NAMALWA (cell line): Measurements from ENCODE around the gene GCSAM.
A peak's percentile ranks its signal among the peaks of the same experiment; 100 is the strongest.

ENCODE experiments used
- DNase-seq: peaks from one replicate; pipeline ENCODE4 v3.0.0-alpha.2; 2015; ENCODE audit warnings: low spot score

GCSAM gene

DNA sequence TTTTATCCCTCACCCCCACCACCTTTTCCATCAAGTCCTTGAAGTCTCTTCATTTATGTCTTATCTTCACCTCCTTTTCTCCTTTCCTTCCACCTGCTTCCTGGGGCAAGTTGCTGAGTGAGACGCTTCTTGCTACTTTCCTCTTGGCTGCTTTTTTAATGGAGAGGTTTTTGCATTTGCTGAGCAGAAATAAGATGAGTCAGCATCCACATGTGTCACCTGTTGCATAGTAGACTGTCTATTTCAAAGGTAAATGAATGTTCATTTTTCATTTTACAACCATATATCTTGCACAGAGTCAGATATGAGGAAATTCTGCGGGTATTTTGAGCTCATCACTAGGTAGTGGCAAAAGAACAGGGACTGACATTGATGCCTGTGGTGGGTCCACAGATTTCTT lies 28.3 kb downstream of the GCSAM start:
- no peak for DNase-seq

- no peak for DNase-seq
Measured at GRCh38 chr3:112101916-112102315, 31.1 kb downstream of the GCSAM start.

GRCh38 chr3:112097378-112097777 lies 35.7 kb downstream of the GCSAM start:
- DNase-seq, result no peak

DNA sequence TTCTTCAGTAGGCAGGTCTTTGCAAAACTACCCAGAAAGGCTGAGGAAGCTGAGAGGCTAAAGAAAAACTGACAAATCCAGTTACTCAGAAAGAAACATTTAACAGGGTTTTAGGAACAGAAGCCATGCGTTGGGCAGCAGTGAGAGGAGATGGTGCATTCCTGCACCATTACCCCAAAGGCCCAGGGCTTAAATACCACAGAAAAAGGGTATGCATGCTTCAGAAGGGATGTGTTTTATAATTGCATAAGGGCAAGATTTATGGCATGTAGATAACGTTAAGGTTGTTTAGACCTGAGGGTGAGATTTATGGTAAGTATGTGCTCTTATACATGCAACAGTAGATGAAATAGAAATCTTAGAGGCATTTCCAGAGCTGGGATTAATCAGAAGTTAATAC lies 36.9 kb downstream of the GCSAM start:
- no peak for DNase-seq

DNA sequence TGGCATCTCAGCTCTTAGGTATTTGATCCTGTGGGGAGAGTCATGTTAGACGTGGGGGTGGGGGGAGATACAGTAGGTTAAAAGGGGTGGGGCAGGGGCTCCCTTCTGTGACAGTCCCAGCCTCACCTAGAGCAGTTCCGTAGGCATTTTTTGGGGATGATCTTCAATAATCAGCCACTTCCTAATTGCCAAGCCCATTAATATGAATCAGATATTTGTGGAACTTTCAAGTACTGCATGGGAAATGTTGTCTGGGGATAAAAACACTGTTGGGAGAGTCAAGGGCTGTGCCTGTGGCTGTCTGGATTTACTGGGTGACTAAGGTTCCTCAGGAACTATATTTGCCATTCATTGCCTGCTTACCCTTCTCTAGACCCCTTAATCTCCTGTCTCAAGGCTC lies 37.3 kb downstream of the GCSAM start:
- DNase-seq, result no peak

- no peak for DNase-seq
Measured at GRCh38 chr3:112093180-112093522, 39.9 kb downstream of the GCSAM start.

DNA sequence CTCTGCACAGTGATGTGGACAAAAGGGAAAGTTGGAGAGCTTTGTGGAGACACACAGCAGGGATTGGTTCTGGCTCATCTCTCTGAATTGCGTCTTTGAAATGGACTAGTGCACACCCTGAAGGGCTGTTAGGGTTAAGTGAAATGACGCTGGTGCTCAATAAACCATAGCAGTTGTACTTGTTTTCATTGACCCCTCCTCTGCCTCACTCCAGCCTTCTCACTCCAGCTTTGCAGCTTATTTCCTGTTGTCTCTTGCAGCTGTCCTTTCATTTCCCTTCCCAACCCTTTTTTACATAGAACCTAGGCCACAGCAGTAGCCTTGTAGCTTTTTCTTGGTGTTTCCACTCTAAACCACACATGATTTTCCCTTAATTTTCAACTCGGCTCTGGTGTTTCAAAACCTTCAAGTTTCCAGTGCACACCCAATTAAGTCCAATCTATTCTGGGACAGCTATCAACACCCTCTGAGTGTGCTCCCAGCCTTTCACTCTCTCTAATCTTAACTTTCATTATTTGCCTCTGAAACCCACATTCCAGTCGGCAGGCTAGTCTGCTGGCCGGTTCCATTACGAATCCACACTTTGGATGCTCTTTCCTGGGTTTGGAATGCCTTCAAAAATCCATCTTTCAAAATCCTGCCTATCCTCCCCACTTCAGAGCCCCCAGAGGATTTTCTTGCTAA lies 40.4 kb downstream of the GCSAM start:
- peak; percentile 38 for DNase-seq

DNA sequence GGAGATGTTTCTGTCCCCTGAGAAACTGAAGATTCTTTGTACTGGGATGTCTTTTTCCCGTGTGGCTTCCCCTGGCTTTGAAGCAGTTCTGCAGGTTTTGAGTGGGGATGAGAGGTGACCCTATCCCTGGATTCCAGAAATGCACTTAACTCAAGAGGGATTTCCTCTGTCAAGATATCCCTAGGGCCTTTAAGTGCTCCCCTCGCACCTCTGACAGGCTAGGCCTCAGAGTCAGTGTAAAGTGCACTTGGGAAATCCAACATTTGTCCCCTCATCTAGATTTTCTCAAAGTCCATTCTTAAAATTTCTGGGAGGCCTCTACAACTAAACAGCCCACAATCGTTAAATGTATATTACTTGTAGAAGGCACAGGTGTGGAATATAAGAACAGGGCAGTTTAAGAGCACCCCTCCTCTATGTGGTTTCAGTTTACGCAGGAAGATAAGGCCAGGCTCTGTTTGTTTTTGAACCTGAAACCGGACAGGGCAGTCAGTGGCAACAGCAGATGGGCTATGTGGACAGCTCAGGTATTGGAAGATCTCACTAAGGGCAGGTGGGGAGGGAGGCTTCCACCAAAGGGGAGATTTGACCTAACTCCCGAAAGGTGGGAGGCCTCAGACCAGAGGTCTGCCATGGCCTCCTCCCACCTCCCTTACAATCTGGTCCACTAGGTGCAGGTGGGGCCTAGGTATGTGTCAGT lies 42.0 kb downstream of the GCSAM start:
- DNase-seq, result no peak

DNA sequence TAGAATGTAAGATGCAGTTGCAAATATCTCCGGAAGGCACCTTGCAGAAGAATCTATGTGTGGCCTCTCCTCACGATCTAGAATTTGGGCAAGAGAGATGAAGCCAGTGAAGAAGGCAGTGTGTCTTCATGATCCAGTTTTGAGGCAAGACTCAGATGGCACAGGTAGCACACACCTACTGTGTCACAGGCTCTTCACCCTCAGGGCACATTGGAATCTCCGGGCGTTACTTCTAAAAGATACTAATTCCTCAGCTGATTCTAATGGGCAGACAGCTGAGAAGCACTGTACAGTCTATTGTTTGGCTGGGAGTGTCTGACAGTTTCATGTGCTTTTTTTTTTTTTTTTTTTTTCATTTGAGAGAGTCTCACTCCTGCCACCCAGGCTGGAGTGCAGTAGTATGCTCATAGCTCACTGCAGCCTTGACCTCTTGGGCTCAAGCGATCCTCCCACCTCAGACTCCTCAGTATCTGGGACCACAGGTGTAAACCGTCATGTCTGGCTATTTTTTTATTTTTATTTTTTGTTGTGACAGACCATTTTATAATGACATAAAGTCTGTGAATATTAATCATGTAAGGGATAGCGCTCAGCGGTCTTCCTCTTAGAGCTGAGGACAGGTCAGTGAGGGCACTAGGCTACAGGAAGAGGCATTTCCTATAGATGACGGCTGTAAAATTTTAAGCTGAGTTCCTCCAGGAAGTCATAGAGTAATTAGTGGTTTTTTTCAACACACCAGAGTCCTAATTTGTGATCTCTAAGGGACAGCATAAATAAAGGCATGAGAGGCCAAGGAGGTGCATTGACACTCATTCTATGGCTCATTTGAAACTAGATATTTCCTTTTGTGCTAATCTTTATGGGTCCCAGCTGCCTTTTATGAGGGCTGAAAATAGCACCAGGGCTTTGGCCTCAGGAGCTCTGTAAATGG lies 42.8 kb downstream of the GCSAM start:
- no peak for DNase-seq

GRCh38 chr3:112088944-112089343 lies 44.1 kb downstream of the GCSAM start:
- DNase-seq, result no peak

DNA sequence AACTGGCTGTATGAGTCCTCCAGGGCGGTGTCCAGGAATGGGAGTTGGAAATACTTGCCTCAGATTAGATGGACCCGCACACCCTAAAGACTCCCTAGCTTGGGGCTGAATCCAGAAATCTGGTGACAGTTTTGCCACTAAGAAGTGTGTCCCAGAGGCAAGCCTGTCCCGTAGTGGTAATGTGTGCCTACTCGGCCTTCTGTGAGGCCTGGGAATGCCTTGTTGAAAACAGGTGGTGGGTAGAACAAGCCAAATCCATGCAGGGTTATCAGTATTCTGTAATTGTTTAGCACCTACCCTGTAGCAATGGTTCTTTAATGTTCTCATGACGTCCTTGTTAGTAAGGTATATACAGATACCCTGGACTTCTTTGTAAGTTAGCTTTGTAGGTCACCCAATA lies 45.3 kb downstream of the GCSAM start:
- DNase-seq, result no peak

- no peak for DNase-seq
Measured at GRCh38 chr3:112086875-112087524, 46.0 kb downstream of the GCSAM start.

GRCh38 chr3:112086076-112086854 lies 46.8 kb downstream of the GCSAM start, which contains the start of gene C3orf52:
TSS of gene C3orf52 (plus strand) at chr3:112086389. CDS start at chr3:112086408, 19 bp downstream.
- peak; percentile 16 for DNase-seq

- DNase-seq, result no peak
Measured at GRCh38 chr3:112085735-112086075, 47.3 kb downstream of the GCSAM start.

DNA sequence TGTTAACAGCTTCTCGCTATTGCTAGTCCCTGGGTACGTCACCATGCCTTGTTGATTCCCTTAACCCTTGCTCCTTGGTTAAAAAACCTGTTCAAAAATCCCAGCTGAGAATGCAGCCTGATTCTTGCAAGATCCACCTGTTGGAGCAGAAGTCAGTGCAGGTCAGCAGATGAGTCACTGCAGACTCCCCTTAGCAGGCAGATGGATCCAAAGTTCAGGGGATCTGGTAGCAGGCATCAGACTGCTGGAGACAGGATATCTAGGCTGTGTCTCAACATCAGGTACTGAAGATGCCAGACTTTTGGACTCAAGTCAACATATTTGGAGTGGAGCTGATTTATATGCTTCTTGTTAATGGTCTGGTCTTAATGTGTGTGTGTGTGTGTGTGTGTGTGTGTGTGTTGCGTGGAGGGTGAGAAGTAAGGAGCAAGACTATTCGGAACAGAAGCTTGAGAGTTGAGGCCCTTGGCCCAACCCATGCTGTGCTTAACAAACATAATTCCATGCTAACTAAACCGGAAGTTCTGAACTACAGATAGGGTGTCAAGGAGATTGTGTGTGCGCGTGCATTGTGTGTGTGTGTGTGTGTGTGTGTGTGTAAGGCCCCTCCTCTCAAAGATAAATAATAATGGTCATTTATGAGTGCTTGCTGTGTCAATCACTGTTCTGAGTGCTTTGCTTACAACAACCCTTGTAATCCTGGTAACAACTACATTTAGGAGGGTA lies 47.9 kb downstream of the GCSAM start:
- no peak for DNase-seq

DNA sequence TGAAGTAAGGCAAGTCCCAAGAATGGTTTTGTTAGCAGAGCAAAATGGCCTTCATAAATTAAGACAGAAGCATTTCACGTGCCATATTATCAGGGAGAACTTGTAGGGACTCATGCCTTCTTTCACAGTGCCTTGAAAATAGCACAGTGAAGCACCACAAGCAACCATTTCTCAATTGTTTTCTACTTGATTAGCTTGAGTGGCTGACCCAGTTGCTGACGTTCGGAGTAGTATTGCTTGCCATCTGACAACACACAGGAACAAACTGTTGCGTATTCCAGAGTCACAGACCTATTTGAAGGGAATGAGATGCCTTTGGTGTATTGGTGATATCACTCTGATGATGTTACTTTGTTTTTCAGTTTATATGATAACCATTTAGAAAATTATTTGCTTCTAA lies 49.8 kb downstream of the GCSAM start:
- no peak for DNase-seq

DNA sequence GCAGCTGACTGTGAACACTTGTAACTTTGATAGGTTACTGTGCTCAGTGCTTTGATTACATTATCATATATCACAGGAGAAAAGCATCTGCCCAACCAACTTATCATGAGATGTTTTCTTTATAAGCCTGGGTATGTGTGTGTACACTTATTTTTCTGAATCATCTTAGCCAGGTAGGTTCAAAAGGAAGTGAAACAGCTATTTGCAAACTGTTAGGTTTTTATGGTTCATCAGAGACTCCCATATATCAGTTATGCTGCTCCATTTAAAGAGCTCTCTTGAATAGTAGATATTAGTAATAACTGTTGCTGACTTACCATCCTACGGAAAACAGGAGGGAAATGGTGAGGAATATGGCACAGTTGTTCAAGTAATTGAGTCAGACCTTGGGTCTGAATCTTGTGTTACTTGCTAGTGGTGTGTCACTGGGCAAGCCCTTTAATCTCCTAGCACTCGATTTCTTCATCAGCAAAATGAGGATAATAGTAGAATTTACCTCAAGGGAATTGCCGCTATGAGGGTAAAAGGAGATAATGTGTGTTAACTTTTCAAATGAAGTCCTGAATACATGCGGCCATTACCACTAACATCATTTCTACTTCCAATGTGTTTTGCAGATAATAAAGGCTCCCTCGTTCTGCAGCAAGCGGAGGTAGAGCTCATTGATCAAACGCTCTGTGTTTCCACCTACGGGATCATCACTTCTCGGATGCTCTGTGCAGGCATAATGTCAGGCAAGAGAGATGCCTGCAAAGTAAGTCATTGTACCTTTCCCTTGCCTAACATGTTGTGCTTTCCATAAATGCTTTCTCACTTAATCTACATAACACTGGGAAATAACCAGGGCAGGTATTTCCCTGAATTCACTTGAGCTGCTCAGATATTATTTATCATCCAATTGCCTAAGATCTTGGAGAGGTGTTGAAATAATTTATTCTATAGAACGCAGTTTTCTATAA lies 54.6 kb downstream of the GCSAM start:
- DNase-seq, result no peak

DNA sequence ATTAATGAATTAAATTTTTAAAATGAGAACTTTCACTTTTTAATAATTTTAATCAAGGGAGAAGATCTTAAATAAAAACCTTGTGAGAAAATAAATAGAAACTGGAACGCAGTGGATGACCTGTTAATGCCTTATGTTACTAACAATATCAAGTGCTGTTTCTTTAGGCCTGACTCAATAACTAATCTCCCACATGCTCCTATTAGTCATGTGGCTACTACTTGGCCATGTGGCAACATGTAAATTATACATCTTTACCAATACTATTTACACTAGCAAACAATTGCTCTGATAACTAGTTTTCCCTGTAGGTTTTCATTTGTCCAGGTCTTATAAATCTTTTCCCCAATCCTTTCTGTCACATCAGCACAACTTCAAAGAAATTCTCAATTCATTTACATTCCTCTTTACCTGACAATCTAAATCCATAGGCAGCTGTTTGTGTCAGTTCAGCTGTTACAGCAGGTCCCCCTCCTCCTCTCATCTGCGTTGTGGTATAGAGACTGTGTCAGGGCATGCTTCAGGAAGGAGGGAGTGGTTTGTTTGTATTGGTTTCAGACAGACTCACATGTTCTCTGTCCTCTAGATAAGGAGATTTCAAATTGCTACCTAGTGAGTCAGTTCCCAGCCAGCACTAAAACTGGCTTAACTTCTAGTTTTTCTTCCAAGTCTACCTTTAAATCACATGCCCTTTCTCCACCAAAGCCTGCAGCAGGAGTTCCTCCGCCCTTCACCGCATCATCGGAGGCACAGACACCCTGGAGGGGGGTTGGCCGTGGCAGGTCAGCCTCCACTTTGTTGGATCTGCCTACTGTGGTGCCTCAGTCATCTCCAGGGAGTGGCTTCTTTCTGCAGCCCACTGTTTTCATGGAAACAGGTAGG lies 58.2 kb downstream of the GCSAM start:
- DNase-seq, result no peak

DNA sequence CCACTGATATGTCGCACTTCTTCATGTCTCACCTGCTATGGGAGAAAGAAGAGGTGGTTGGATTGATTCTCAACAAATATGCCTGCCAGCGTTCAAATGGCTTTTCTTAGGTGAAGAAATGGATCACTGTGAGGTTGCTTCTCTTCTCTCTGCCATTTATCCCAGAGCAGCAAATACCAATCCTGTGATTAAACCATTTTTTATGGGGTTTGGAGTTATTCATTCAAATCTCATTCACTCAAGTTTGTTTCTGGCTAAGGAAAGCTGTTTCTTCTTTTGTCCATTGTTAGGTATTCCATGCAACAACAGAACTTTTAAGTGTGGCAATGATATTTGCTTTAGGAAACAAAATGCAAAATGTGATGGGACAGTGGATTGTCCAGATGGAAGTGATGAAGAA lies 59.0 kb downstream of the GCSAM start:
- no peak for DNase-seq
